Measurements from ENCODE around the gene DZIP1L.

The DZIP1L gene

GRCh38 chr3:138043266-138044029, 72.0 kb downstream of the DZIP1L start:
- in situ Hi-C loops (cut with HindIII; ENCODE audit: low sequenced_read_pairs): no loop called here
- H3K4me3 ChIP-seq (ENCODE audit: low read depth, low read length): no peak overlapping the region
- TF ChIP-seq CTCF (IDR thresholded peaks at IDR 0.05; ENCODE audit: low read depth, low read length, missing control alignments): no peak
- peak; percentile 66 for DNase-seq (ENCODE audit: low read depth)

GRCh38 chr3:138042043-138042442, 73.4 kb downstream of the DZIP1L start:
- in situ Hi-C loops (cut with HindIII; ENCODE audit: low sequenced_read_pairs): no loop called here
- no peak overlapping the region for H3K4me3 ChIP-seq (ENCODE audit: low read depth, low read length)
- peak; percentile 6 for DNase-seq (ENCODE audit: low read depth)
- TF ChIP-seq CTCF (IDR thresholded peaks at IDR 0.05; ENCODE audit: low read depth, low read length, missing control alignments): no peak

- TF ChIP-seq CTCF (IDR thresholded peaks at IDR 0.05; ENCODE audit: low read depth, low read length, missing control alignments): no peak
- in situ Hi-C loops (cut with HindIII; ENCODE audit: low sequenced_read_pairs): no loop called here
- DNase-seq (ENCODE audit: low read depth): no peak
- no peak overlapping the region for H3K4me3 ChIP-seq (ENCODE audit: low read depth, low read length)
These were observed 76.5 kb downstream of the DZIP1L start for GRCh38 chr3:138038725-138039462.

- in situ Hi-C loops (cut with HindIII; ENCODE audit: low sequenced_read_pairs): no loop called here
- H3K4me3 ChIP-seq (ENCODE audit: low read depth, low read length): no peak overlapping the region
- no peak for TF ChIP-seq CTCF (IDR thresholded peaks at IDR 0.05; ENCODE audit: low read depth, low read length, missing control alignments)
- DNase-seq (ENCODE audit: low read depth): no peak
These were observed 78.8 kb downstream of the DZIP1L start for GRCh38 chr3:138036572-138036971.

GRCh38 chr3:138034918-138035317, 80.5 kb downstream of the DZIP1L start:
- TF ChIP-seq CTCF (IDR thresholded peaks at IDR 0.05; ENCODE audit: low read depth, low read length, missing control alignments): no peak
- no peak for DNase-seq (ENCODE audit: low read depth)
- no peak overlapping the region for H3K4me3 ChIP-seq (ENCODE audit: low read depth, low read length)
- in situ Hi-C loops (cut with HindIII; ENCODE audit: low sequenced_read_pairs): no loop called here

GRCh38 chr3:138033202-138033691, 82.2 kb downstream of the DZIP1L start:
- in situ Hi-C loops (cut with HindIII; ENCODE audit: low sequenced_read_pairs): no loop called here
- no peak for TF ChIP-seq CTCF (IDR thresholded peaks at IDR 0.05; ENCODE audit: low read depth, low read length, missing control alignments)
- H3K4me3 ChIP-seq (ENCODE audit: low read depth, low read length): no peak overlapping the region
- no peak for DNase-seq (ENCODE audit: low read depth)

Data from astrocyte of the cerebellum (primary cell).